ENCODE measurements around the gene SRPK3. TPM values are rescaled to one million over a fixed set of nuclear protein-coding genes. Genes with fewer than 3 reads are reported as not detected.

The SRPK3 gene
- total RNA-seq, 1 donor from 2014 or later: 0.13 TPM

GRCh38 chrX:153783378-153784013 is 2.7 kb downstream of the SRPK3 start:
- no peak for DNase-seq (ENCODE audit: low read depth in 2 of 2)

GRCh38 chrX:153784325-153784967 is 3.6 kb downstream of the SRPK3 start:
- DNase-seq (ENCODE audit: low read depth in 2 of 2): no peak

- DNase-seq (ENCODE audit: low read depth in 2 of 2): no peak
These were observed 5.8 kb downstream of the SRPK3 start for GRCh38 chrX:153786669-153787068.

- DNase-seq (ENCODE audit: low read depth in 2 of 2): no peak
These were observed 8.8 kb downstream of the SRPK3 start for GRCh38 chrX:153789654-153790053.

- DNase-seq (ENCODE audit: low read depth in 2 of 2): no peak
These were observed 10.4 kb downstream of the SRPK3 start for GRCh38 chrX:153791104-153791852.

GRCh38 chrX:153792368-153792767 is 11.5 kb downstream of the SRPK3 start:
- DNase-seq (ENCODE audit: low read depth in 2 of 2): no peak

- DNase-seq (ENCODE audit: low read depth in 2 of 2): no peak
These were observed 12.4 kb downstream of the SRPK3 start for GRCh38 chrX:153793291-153793690.

- DNase-seq (ENCODE audit: low read depth in 2 of 2): peak; percentile 87 to 96
These were observed 13.4 kb downstream of the SRPK3 start, which contains the start of the genes IDH3G and SSR4 for GRCh38 chrX:153794018-153794896. IDH3G (minus strand) TSS chrX:153794375; CDS start chrX:153794326, 49 bp downstream. SSR4 (plus strand) TSS chrX:153794668; CDS start chrX:153794688, 20 bp downstream.

GRCh38 chrX:153794897-153795816 is 14.3 kb downstream of the SRPK3 start:
- peak in 1 of 2 donors; percentile 11 for DNase-seq (ENCODE audit: low read depth in 2 of 2)

- no peak for DNase-seq (ENCODE audit: low read depth in 2 of 2)
These were observed 16.7 kb downstream of the SRPK3 start for GRCh38 chrX:153797415-153798015.

GRCh38 chrX:153799326-153799725 is 18.5 kb downstream of the SRPK3 start:
- no peak for DNase-seq (ENCODE audit: low read depth in 2 of 2)

- DNase-seq (ENCODE audit: low read depth in 2 of 2): no peak
These were observed 19.4 kb downstream of the SRPK3 start for GRCh38 chrX:153800177-153800722.

- DNase-seq (ENCODE audit: low read depth in 2 of 2): no peak
These were observed 19.9 kb downstream of the SRPK3 start for GRCh38 chrX:153800746-153801145.

GRCh38 chrX:153801669-153802068 is 20.8 kb downstream of the SRPK3 start:
- no peak for DNase-seq (ENCODE audit: low read depth in 2 of 2)

- DNase-seq (ENCODE audit: low read depth in 2 of 2): no peak
These were observed 21.7 kb downstream of the SRPK3 start for GRCh38 chrX:153802513-153803045.

GRCh38 chrX:153803211-153804099 is 22.6 kb downstream of the SRPK3 start:
- DNase-seq (ENCODE audit: low read depth in 2 of 2): no peak

GRCh38 chrX:153804100-153804595 is 23.3 kb downstream of the SRPK3 start:
- no peak for DNase-seq (ENCODE audit: low read depth in 2 of 2)

GRCh38 chrX:153804621-153805020 is 23.8 kb downstream of the SRPK3 start:
- no peak for DNase-seq (ENCODE audit: low read depth in 2 of 2)
